Kidney epithelial cell (primary cell): Measurements from ENCODE around the gene PCMT1. TPM values are rescaled to one million over a fixed set of nuclear protein-coding genes. Genes with fewer than 3 reads are reported as not detected.
"Not testable (repeated sequence)": the region's sequence is repeated elsewhere in the genome, so short reads cannot be mapped to it uniquely, and the experiment has no call there.

Experiments used
- DNase-seq: peaks from one replicate; pipeline ENCODE4 v3.0.0-alpha.2; 2010; ENCODE audit warnings: low read depth
- H3K27me3 ChIP-seq: 2 replicates; pipeline ENCODE4 v1.6.0; 2011; ENCODE audit warnings: low read length; ENCODE audit not compliant: control insufficient read depth, insufficient read depth
- H3K36me3 ChIP-seq: 2 replicates; pipeline ENCODE4 v1.5.1; 2011; ENCODE audit warnings: low read length; ENCODE audit not compliant: control insufficient read depth, insufficient read depth
- H3K4me3 ChIP-seq: 2 replicates; pipeline ENCODE4 v1.5.1; 2011; ENCODE audit warnings: low read depth, mild to moderate bottlenecking, control low read depth, low read length
- total RNA-seq: library from RNA; depleted of rRNA; stranded (reverse); fragments of >200 nt; gene quantifications from 2 replicates; pipeline ENCODE4 v1.2.3, GENCODE V29; 2015
- TF ChIP-seq, protein P1 (sequence below): IDR thresholded peaks from 2 replicates; pipeline ENCODE4 v1.5.1; 2011; ENCODE audit warnings: mild to moderate bottlenecking, moderate library complexity, low read length, control low read depth, inconsistent platforms; ENCODE audit not compliant: insufficient read depth, poor library complexity, severe bottlenecking

PCMT1 gene
- total RNA-seq, 1 donor from 2014 or later = 112 TPM

DNA sequence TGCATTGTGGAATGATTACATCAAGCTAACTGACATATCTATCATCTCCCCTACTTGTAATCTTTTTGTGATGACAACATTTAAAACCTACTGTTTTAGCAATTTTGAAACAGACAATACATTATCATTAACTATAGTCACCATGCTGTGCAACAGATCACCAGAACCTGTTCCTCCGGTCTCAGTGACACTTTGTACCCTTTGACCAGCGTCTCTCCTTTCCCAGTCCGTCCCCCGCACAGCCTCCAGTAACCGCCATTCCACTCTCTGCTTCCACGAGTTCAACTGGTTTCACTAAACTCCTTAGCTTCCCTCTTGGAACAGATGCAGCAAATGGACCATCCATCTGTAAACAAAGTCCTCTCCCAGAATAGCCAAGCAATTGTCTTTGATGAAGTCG, 92.8 kb downstream of the PCMT1 start:
- TF ChIP-seq, protein P1, sequence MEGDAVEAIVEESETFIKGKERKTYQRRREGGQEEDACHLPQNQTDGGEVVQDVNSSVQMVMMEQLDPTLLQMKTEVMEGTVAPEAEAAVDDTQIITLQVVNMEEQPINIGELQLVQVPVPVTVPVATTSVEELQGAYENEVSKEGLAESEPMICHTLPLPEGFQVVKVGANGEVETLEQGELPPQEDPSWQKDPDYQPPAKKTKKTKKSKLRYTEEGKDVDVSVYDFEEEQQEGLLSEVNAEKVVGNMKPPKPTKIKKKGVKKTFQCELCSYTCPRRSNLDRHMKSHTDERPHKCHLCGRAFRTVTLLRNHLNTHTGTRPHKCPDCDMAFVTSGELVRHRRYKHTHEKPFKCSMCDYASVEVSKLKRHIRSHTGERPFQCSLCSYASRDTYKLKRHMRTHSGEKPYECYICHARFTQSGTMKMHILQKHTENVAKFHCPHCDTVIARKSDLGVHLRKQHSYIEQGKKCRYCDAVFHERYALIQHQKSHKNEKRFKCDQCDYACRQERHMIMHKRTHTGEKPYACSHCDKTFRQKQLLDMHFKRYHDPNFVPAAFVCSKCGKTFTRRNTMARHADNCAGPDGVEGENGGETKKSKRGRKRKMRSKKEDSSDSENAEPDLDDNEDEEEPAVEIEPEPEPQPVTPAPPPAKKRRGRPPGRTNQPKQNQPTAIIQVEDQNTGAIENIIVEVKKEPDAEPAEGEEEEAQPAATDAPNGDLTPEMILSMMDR = no peak
- H3K4me3 ChIP-seq = no peak overlapping the region
- no peaks in the 10 kb centered on the region for H3K27me3 ChIP-seq
- no peak for DNase-seq
- H3K36me3 ChIP-seq = no peaks in the 10 kb centered on the region

DNA sequence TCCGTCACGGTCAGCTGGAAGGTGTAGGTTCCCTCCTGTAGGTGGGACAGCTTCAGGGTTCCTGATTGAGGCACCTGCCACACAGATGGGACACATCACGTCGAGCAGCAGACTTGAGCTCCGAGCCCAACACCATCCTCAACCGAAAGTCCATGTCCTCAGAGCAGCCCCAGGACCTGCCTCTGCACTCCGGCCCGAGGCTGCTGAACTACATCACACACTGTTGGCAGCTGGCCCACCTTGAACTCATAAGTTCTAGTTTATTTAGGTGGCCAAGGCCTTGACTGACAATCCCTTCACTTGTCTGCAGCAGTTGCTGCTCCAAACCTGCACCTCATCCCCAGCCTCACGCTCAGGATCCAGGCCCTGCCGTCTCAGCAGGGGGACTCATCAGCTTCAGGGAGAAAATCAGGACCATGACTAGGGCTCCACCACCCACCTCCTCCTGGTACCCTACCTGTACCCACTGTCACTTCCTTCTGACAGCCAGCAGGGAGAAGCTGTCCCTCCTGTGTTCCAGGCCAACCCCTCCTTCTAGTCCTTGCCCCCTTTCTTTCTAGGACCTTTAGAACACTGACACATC, 93.6 kb downstream of the PCMT1 start:
- Histone ChIP-seq H3K36me3 (no peaks in the 10 kb centered on the region), H3K27me3 (no peaks in the 10 kb centered on the region), H3K4me3 (no peak overlapping the region)
- TF ChIP-seq, protein P1 = no peak
- no peak for DNase-seq

DNA sequence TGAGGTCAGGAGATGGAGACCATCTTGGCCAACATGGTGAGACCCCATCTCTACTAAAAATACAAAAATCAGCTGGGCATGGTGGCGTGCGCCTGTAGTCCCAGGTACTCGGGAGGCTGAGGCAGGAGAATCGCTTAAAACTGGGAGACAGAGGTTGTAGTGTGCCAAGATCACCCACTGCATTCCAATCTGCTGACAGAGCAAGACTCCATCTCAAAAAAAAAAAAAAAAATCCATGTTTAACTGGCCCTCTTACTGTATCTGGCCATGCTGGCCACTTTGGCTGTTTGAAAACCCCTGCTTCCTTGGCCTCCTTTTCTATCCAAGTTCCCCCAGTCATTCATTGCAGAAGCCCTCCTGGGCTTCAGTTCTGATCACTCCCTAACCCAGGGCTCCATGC, 94.5 kb downstream of the PCMT1 start:
- not testable (repeated sequence) for H3K27me3 ChIP-seq, DNase-seq, H3K36me3 ChIP-seq, H3K4me3 ChIP-seq

DNA sequence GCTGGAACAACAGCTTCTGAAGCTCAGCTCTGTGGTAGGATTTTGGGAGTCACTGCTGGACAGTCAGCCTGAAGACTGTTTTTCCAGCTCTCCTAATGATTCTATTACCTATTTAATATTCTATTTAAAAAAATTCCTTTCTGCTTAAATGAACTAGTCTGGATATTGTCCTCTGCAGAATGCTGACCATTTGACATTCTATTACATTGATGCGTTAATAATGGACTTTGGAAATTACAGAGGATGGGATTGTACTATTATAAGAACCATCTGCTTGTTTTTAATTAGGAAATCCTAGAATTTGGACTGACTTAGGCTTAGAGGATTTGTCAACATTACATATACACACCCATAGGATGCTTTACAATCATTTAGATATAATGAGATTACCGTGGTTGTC, 94.9 kb downstream of the PCMT1 start:
- no peak for DNase-seq
- Histone ChIP-seq H3K27me3 (no peaks in the 10 kb centered on the region), H3K36me3 (no peaks in the 10 kb centered on the region), H3K4me3 (no peak overlapping the region)
- TF ChIP-seq, protein P1 = no peak

DNA sequence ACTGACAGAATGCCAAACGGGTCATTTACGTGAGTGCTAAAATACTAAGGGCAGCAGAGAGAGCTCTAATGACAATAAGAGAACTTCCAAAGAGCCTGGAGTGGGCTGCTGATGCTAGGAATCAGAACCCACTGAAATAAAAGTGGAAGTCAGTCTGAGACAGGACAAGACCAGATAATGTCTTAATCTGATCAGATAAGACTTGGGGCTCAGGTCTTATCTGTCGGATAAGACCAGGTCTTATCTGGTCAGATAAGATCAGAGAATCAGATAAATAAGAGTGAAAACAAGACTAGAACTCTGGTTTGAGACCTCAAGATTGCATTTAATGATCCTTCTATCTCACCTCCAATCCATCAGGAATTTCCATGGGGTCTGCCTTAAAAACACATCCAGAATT, 96.0 kb downstream of the PCMT1 start:
- TF ChIP-seq, protein P1 = no peak
- Histone ChIP-seq H3K36me3 (no peaks in the 10 kb centered on the region), H3K27me3 (no peaks in the 10 kb centered on the region), H3K4me3 (no peak overlapping the region)
- DNase-seq = no peak

DNA sequence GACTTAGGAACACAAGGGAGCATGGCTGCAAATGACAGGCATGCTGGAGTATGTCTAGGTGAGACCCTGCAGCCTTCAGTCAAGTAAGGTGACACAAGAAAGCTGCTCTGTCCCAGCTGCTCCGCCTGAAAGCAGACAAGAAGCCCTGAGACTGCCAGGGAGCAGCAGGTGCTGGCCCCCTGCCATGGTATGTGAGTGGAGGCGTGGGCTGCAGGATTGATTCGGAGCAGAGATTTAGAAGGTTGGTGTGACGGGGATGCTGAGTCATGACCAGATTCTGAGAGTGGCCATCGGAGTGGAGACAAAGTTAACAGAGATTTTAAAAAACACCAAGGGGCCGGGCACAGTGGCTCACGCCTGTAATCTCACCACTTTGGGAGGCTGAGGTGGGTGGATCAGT, 96.8 kb downstream of the PCMT1 start:
- Histone ChIP-seq H3K27me3 (no peaks in the 10 kb centered on the region), H3K36me3 (peaks cover 1% of the 10 kb centered on the region), H3K4me3 (no peak overlapping the region)
- no peak for DNase-seq
- TF ChIP-seq, protein P1 = no peak
